HEK293 (cell line): ENCODE measurements around the gene ZEB2.
A peak's percentile ranks its signal among the peaks of the same experiment; 100 is the strongest.

Source experiments
- SP2 ChIP-seq: fragments of 450-650 bp; formaldehyde crosslinking; IDR thresholded peaks from 2 replicates; pipeline ENCODE4 v1.5.1; 2016; ENCODE audit warnings: missing biosample characterization, missing genetic modification characterization
- TCF7L2 ChIP-seq: IDR thresholded peaks from 2 replicates; pipeline ENCODE4 v1.6.1; 2011; ENCODE audit warnings: low read depth, mild to moderate bottlenecking, inconsistent platforms, low read length, moderate library complexity, borderline replicate concordance
- ZBTB21 ChIP-seq: fragments of 450-650 bp; formaldehyde crosslinking; IDR thresholded peaks from 2 replicates; pipeline ENCODE4 v1.5.1; 2017; ENCODE audit warnings: missing biosample characterization, missing genetic modification characterization
- ZFP69B ChIP-seq: fragments of 450-650 bp; formaldehyde crosslinking; IDR thresholded peaks from 2 replicates; pipeline ENCODE4 v1.5.1; 2016; ENCODE audit warnings: missing biosample characterization, missing genetic modification characterization
- ZNF169 ChIP-seq: fragments of 450-650 bp; formaldehyde crosslinking; IDR thresholded peaks from 2 replicates; pipeline ENCODE4 v1.5.1; 2016; ENCODE audit warnings: missing biosample characterization, missing genetic modification characterization
- ZNF302 ChIP-seq: fragments of 450-650 bp; formaldehyde crosslinking; IDR thresholded peaks from 2 replicates; pipeline ENCODE4 v1.5.1; 2016; ENCODE audit warnings: missing biosample characterization, missing genetic modification characterization, low read depth
- ZNF707 ChIP-seq: fragments of 450-650 bp; formaldehyde crosslinking; IDR thresholded peaks from 2 replicates; pipeline ENCODE4 v1.5.1; 2016; ENCODE audit warnings: missing biosample characterization, missing genetic modification characterization
- TF ChIP-seq, protein P1 (sequence below): fragments of 450-650 bp; formaldehyde crosslinking; IDR thresholded peaks from 2 replicates; pipeline ENCODE4 v1.5.1; 2016; ENCODE audit warnings: missing biosample characterization, missing genetic modification characterization
- TF ChIP-seq, protein P2 (sequence below): fragments of 450-650 bp; formaldehyde crosslinking; IDR thresholded peaks from 2 replicates; pipeline ENCODE4 v1.5.1; 2016; ENCODE audit warnings: missing biosample characterization, missing genetic modification characterization
- TF ChIP-seq, protein P3 (sequence below): fragments of 450-650 bp; formaldehyde crosslinking; IDR thresholded peaks from 2 replicates; pipeline ENCODE4 v1.5.1; 2016; ENCODE audit warnings: missing biosample characterization, missing genetic modification characterization, low read depth
- TF ChIP-seq, protein P4 (sequence below): fragments of 450-650 bp; formaldehyde crosslinking; IDR thresholded peaks from 2 replicates; pipeline ENCODE4 v1.5.1; 2016; ENCODE audit warnings: missing biosample characterization, missing genetic modification characterization
- TF ChIP-seq, protein P5 (sequence below): fragments of 450-650 bp; formaldehyde crosslinking; IDR thresholded peaks from 2 replicates; pipeline ENCODE4 v1.5.1; 2016; ENCODE audit warnings: missing biosample characterization, missing genetic modification characterization
- TF ChIP-seq, protein P6 (sequence below): fragments of 450-650 bp; formaldehyde crosslinking; IDR thresholded peaks from 2 replicates; pipeline ENCODE4 v1.5.1; 2017; ENCODE audit warnings: missing biosample characterization, missing genetic modification characterization

DNA sequence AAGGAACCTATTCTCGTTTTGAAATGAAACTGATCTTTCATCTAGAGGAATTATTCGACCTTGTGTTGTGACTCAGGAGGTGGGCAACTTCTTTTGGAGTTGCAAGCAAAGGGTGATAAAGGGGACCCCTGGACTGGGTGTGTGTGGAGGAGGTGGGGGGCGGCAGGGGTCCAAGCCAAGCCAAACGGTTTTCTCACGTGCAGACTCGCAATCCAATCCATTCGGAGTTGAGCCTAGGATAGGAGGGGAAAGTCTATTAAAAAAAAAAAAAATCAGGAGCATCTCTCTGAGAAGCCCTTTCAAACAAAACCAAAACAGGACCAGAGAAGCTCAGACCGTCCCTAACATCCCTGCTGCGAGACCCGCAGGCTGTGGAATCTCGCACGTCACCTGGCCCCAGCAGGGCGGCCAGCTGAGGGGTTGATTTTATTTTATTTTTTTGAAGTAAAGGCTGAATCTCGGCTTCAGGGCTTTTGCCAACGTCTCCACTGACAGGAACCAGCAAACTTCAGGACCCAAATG is 3.7 kb upstream of the ZEB2 start:
- TF ChIP-seq ZBTB21 (tag by site-specific recombination): no peak
- TF ChIP-seq, protein P1, sequence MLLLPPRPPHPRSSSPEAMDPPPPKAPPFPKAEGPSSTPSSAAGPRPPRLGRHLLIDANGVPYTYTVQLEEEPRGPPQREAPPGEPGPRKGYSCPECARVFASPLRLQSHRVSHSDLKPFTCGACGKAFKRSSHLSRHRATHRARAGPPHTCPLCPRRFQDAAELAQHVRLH (tag by site-specific recombination): no peak
- 0 out of 2 replicates have a peak, but pooled peaks have one; percentile 17 for TF ChIP-seq TCF7L2
- TF ChIP-seq, protein P2, sequence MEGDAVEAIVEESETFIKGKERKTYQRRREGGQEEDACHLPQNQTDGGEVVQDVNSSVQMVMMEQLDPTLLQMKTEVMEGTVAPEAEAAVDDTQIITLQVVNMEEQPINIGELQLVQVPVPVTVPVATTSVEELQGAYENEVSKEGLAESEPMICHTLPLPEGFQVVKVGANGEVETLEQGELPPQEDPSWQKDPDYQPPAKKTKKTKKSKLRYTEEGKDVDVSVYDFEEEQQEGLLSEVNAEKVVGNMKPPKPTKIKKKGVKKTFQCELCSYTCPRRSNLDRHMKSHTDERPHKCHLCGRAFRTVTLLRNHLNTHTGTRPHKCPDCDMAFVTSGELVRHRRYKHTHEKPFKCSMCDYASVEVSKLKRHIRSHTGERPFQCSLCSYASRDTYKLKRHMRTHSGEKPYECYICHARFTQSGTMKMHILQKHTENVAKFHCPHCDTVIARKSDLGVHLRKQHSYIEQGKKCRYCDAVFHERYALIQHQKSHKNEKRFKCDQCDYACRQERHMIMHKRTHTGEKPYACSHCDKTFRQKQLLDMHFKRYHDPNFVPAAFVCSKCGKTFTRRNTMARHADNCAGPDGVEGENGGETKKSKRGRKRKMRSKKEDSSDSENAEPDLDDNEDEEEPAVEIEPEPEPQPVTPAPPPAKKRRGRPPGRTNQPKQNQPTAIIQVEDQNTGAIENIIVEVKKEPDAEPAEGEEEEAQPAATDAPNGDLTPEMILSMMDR (tag by site-specific recombination): no peak
- no peak for TF ChIP-seq ZNF302
- TF ChIP-seq, protein P3, sequence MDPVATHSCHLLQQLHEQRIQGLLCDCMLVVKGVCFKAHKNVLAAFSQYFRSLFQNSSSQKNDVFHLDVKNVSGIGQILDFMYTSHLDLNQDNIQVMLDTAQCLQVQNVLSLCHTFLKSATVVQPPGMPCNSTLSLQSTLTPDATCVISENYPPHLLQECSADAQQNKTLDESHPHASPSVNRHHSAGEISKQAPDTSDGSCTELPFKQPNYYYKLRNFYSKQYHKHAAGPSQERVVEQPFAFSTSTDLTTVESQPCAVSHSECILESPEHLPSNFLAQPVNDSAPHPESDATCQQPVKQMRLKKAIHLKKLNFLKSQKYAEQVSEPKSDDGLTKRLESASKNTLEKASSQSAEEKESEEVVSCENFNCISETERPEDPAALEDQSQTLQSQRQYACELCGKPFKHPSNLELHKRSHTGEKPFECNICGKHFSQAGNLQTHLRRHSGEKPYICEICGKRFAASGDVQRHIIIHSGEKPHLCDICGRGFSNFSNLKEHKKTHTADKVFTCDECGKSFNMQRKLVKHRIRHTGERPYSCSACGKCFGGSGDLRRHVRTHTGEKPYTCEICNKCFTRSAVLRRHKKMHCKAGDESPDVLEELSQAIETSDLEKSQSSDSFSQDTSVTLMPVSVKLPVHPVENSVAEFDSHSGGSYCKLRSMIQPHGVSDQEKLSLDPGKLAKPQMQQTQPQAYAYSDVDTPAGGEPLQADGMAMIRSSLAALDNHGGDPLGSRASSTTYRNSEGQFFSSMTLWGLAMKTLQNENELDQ (tag by site-specific recombination): no peak
- TF ChIP-seq, protein P4, sequence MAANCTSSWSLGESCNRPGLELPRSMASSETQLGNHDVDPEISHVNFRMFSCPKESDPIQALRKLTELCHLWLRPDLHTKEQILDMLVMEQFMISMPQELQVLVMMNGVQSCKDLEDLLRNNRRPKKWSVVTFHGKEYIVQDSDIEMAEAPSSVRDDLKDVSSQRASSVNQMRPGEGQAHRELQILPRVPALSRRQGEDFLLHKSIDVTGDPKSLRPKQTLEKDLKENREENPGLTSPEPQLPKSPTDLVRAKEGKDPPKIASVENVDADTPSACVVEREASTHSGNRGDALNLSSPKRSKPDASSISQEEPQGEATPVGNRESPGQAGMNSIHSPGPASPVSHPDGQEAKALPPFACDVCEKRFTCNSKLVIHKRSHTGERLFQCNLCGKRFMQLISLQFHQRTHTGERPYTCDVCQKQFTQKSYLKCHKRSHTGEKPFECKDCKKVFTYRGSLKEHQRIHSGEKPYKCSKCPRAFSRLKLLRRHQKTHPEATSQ (tag by site-specific recombination): no peak
- TF ChIP-seq ZNF169: no peak
- TF ChIP-seq, protein P5, sequence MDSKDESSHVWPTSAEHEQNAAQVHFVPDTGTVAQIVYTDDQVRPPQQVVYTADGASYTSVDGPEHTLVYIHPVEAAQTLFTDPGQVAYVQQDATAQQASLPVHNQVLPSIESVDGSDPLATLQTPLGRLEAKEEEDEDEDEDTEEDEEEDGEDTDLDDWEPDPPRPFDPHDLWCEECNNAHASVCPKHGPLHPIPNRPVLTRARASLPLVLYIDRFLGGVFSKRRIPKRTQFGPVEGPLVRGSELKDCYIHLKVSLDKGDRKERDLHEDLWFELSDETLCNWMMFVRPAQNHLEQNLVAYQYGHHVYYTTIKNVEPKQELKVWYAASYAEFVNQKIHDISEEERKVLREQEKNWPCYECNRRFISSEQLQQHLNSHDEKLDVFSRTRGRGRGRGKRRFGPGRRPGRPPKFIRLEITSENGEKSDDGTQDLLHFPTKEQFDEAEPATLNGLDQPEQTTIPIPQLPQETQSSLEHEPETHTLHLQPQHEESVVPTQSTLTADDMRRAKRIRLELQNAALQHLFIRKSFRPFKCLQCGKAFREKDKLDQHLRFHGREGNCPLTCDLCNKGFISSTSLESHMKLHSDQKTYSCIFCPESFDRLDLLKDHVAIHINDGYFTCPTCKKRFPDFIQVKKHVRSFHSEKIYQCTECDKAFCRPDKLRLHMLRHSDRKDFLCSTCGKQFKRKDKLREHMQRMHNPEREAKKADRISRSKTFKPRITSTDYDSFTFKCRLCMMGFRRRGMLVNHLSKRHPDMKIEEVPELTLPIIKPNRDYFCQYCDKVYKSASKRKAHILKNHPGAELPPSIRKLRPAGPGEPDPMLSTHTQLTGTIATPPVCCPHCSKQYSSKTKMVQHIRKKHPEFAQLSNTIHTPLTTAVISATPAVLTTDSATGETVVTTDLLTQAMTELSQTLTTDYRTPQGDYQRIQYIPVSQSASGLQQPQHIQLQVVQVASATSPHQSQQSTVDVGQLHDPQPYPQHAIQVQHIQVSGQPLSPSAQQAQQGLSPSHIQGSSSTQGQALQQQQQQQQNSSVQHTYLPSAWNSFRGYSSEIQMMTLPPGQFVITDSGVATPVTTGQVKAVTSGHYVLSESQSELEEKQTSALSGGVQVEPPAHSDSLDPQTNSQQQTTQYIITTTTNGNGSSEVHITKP (tag by site-specific recombination): peak; percentile 59
- TF ChIP-seq ZFP69B (tag by site-specific recombination): no peak
- TF ChIP-seq, protein P6, sequence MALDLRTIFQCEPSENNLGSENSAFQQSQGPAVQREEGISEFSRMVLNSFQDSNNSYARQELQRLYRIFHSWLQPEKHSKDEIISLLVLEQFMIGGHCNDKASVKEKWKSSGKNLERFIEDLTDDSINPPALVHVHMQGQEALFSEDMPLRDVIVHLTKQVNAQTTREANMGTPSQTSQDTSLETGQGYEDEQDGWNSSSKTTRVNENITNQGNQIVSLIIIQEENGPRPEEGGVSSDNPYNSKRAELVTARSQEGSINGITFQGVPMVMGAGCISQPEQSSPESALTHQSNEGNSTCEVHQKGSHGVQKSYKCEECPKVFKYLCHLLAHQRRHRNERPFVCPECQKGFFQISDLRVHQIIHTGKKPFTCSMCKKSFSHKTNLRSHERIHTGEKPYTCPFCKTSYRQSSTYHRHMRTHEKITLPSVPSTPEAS (tag by site-specific recombination): no peak
- no peak for TF ChIP-seq ZNF707
- no peak for TF ChIP-seq SP2 (tag by site-specific recombination)
